HepG2 (cell line): ENCODE measurements around the gene ZDHHC16. TPM values are rescaled to one million over a fixed set of nuclear protein-coding genes. Genes with fewer than 3 reads are reported as not detected.
A peak's percentile ranks its signal among the peaks of the same experiment; 100 is the strongest.

ENCODE experiments used
- CHD4 ChIP-seq: fragments of 200-600 bp; sonication (generic); IDR thresholded peaks from 2 replicates; pipeline ENCODE4 v1.7.0; 2017; ENCODE audit warnings: mild to moderate bottlenecking, low read length, borderline replicate concordance
- CREBL2 ChIP-seq: sonication (generic); formaldehyde crosslinking; IDR thresholded peaks from 2 replicates; pipeline ENCODE4 v1.8.1; 2023; ENCODE audit warnings: missing genetic modification reagents, mild to moderate bottlenecking, borderline replicate concordance
- HDAC6 ChIP-seq: fragments of 200-600 bp; sonication (generic); IDR thresholded peaks from 2 replicates; pipeline ENCODE4 v1.7.0; 2017; ENCODE audit warnings: mild to moderate bottlenecking, antibody characterized with exemption, low read length, low read depth
- NFYC ChIP-seq: IDR thresholded peaks from 2 replicates; pipeline ENCODE4 v1.6.1; 2016; ENCODE audit warnings: missing genetic modification reagents, missing compliant biosample characterization
- NR0B2 ChIP-seq: sonication (generic); formaldehyde crosslinking; IDR thresholded peaks from 2 replicates; pipeline ENCODE4 v1.4.0; 2020; ENCODE audit warnings: mild to moderate bottlenecking, missing genetic modification reagents
- RAD51 ChIP-seq: fragments of 450-650 bp; IDR thresholded peaks from 2 replicates; pipeline ENCODE4 v1.6.1; 2016; ENCODE audit warnings: borderline replicate concordance
- SALL2 ChIP-seq: sonication (generic); formaldehyde crosslinking; IDR thresholded peaks from 2 replicates; pipeline ENCODE4 v1.8.1; 2023; ENCODE audit warnings: mild to moderate bottlenecking, missing genetic modification reagents, inconsistent platforms
- SP2 ChIP-seq: sonication (generic); formaldehyde crosslinking; IDR thresholded peaks from 2 replicates; pipeline ENCODE4 v1.5.1; 2020; ENCODE audit warnings: mild to moderate bottlenecking, missing genetic modification reagents
- ZBTB33 ChIP-seq: sonication (generic); formaldehyde crosslinking; IDR thresholded peaks from 2 replicates; pipeline ENCODE4 v1.4.0; 2020; ENCODE audit warnings: missing genetic modification reagents
- ZFX ChIP-seq: sonication (generic); formaldehyde crosslinking; IDR thresholded peaks from 2 replicates; pipeline ENCODE4 v1.4.0; 2020; ENCODE audit warnings: mild to moderate bottlenecking, low read depth, missing genetic modification reagents, moderate library complexity
- ZHX2 ChIP-seq, 2 experiments: sonication (generic) in 1 of 2; formaldehyde crosslinking in 1 of 2; IDR thresholded peaks; 2 replicates each; pipeline versions ENCODE4 v1.6.1 to v1.9.0; 2014 to 2022; ENCODE audit warnings: antibody characterized with exemption in 1 of 2, borderline replicate concordance in 1 of 2, inconsistent platforms in 1 of 2, low read depth in 1 of 2, missing genetic modification reagents in 1 of 2
- ZNF788 ChIP-seq: sonication (generic); formaldehyde crosslinking; IDR thresholded peaks from 2 replicates; pipeline ENCODE4 v1.5.0; 2020; ENCODE audit warnings: mild to moderate bottlenecking, missing genetic modification reagents, borderline replicate concordance
- polyA plus RNA-seq, 8 experiments: library from polyadenylated mRNA; depleted of rRNA in 3 of 8; stranded (reverse) in 7 of 8; unstranded in 1 of 8; fragments of >200 nt; fragmentation: Illumina TruSeq in 4 of 8; extraction: Trizol in 4 of 8; gene quantifications; 2 replicates each; pipeline versions ENCODE4 v1.2.1 to v1.2.3, GENCODE V29; 2011 to 2016; ENCODE audit warnings: low read depth in 4 of 8, missing spikeins in 1 of 8, mixed read lengths in 1 of 8; ENCODE audit not compliant: insufficient read depth in 1 of 8
- total RNA-seq, 5 experiments: library from RNA; depleted of rRNA; stranded (reverse); fragments of >200 nt; fragmentation: Illumina TruSeq; extraction: Trizol; gene quantifications; 2 replicates each; pipeline ENCODE4 v1.2.3, GENCODE V29; 2016; ENCODE audit warnings: low read depth in 1 of 5
- TF ChIP-seq, protein P1 (sequence below): conservative IDR thresholded peaks from 2 replicates; pipeline ENCODE4 v1.6.1; 2018; ENCODE audit warnings: missing genetic modification reagents
- TF ChIP-seq, protein P2 (sequence below): sonication (generic); formaldehyde crosslinking; IDR thresholded peaks from 2 replicates; pipeline ENCODE4 v1.4.0; 2020; ENCODE audit warnings: missing genetic modification reagents, low read depth, mild to moderate bottlenecking, borderline replicate concordance

ZDHHC16 gene
- total and polyA plus RNA-seq, 2 of the 13 experiments (the other 11 are each of a cell fraction or from before 2014, with no cell fraction given) = 40.8 to 41.8 TPM

GRCh38 chr10:97445722-97446639 lies at the start of gene ZDHHC16, which contains the start of gene EXOSC1 (continued):
- TF ChIP-seq, protein P1, sequence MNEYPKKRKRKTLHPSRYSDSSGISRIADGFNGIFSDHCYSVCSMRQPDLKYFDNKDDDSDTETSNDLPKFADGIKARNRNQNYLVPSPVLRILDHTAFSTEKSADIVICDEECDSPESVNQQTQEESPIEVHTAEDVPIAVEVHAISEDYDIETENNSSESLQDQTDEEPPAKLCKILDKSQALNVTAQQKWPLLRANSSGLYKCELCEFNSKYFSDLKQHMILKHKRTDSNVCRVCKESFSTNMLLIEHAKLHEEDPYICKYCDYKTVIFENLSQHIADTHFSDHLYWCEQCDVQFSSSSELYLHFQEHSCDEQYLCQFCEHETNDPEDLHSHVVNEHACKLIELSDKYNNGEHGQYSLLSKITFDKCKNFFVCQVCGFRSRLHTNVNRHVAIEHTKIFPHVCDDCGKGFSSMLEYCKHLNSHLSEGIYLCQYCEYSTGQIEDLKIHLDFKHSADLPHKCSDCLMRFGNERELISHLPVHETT = 0 out of 2 replicates have a peak, but pooled peaks have one; percentile 67
- peak; percentile 59; the same call in 1 of the 2 replicates for TF ChIP-seq SALL2 (CRISPR knock-in tag)
- no peak for TF ChIP-seq ZBTB33 (CRISPR knock-in tag)
- 0 out of 2 replicates have a peak, but pooled peaks have one; percentile 16 for TF ChIP-seq ZNF788
- peak; percentile 99 for TF ChIP-seq NFYC (CRISPR knock-in tag)
- 0 out of 2 replicates have a peak, but pooled peaks have one; percentile 25 for TF ChIP-seq NR0B2 (CRISPR knock-in tag)
- peak; percentile 12; the same call in 1 of the 2 replicates for TF ChIP-seq RAD51
- no peak for TF ChIP-seq CHD4
- TF ChIP-seq, protein P2, sequence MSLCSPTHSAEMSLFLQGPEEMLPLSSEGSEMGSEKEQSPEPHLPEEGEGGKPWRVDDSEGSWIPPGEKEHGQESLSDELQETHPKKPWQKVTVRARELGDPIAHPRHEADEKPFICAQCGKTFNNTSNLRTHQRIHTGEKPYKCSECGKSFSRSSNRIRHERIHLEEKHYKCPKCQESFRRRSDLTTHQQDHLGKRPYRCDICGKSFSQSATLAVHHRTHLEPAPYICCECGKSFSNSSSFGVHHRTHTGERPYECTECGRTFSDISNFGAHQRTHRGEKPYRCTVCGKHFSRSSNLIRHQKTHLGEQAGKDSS (CRISPR knock-in tag) = 0 out of 2 replicates have a peak, but pooled peaks have one; percentile 26
- TF ChIP-seq ZHX2 (IDR thresholded peaks at IDR 0.05; ENCODE audit: low read depth) = no peak
- TF ChIP-seq ZHX2 (CRISPR knock-in tag; IDR thresholded peaks at IDR 0.05; ENCODE audit: borderline replicate concordance) = peak; percentile 58; the same call in 1 of the 2 replicates
- no peak for TF ChIP-seq HDAC6
- TF ChIP-seq SP2 (CRISPR knock-in tag) = no peak
- TF ChIP-seq ZFX = peak; percentile 97
- TF ChIP-seq CREBL2 (CRISPR knock-in tag) = no peak
